Duodenal mucosa (tissue), 2 donors: Measurements from ENCODE around the gene ACAN.

Experiments used
- H3K27ac ChIP-seq: one replicate; pipeline ENCODE4 v1.7.0; 2013; ENCODE audit warnings: low read depth, low read length
- H3K27me3 ChIP-seq, 2 donors: one replicate each; pipeline ENCODE4 v1.7.0; 2013; ENCODE audit warnings: low read length in 2 of 2, control low read depth in 1 of 2; ENCODE audit not compliant: insufficient read depth in 2 of 2, control insufficient read depth in 1 of 2
- H3K36me3 ChIP-seq, 2 donors: one replicate each; pipeline ENCODE4 v1.7.0; 2013; ENCODE audit warnings: low read length in 2 of 2, control low read depth in 1 of 2; ENCODE audit not compliant: insufficient read depth in 2 of 2, control insufficient read depth in 1 of 2
- H3K4me1 ChIP-seq, 2 donors: one replicate each; pipeline ENCODE4 v1.7.0; 2013; ENCODE audit warnings: low read length in 2 of 2, control low read depth in 1 of 2; ENCODE audit not compliant: insufficient read depth in 2 of 2, control insufficient read depth in 1 of 2
- H3K4me3 ChIP-seq, 2 donors: one replicate each; pipeline ENCODE4 v1.7.0; 2013; ENCODE audit warnings: low read length in 2 of 2, low read depth in 1 of 2
- H3K9ac ChIP-seq, 2 donors: one replicate each; pipeline ENCODE4 v1.7.0; 2013; ENCODE audit warnings: low read length in 2 of 2, low read depth in 1 of 2
- H3K9me3 ChIP-seq, 2 donors: one replicate each; pipeline ENCODE4 v1.7.0; 2013; ENCODE audit warnings: low read length in 2 of 2, control low read depth in 1 of 2; ENCODE audit not compliant: control insufficient read depth in 1 of 2

Gene ACAN

DNA sequence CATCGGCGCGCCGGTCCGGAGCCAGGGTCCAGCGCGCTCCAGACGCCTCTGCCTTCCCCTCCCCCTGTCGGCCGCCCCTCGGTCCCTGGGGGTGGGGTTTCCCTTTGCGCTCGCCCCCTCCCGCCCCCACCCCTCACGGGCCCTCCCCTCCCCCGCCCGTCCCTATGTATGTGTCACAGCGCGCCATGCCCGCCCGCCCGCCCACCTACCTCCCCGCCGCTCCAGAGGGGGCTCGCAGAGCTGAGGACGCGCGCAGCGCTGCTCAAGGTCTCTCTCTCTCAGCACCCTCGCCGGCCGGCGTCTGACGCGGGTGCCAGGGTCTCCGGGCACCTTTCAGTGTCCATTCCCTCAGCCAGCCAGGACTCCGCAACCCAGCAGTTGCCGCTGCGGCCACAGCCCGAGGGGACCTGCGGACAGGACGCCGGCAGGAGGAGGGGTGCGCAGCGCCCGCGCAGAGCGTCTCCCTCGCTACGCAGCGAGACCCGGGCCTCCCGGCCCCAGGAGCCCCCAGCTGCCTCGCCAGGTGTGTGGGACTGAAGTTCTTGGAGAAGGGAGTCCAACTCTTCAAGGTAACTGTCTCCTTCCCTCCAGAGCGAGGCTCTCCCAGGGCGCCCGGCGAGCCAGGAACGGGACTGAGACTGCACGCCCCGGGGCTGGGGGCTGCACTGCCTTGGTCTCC is at the start of gene ACAN:
Gene ACAN (plus strand): TSS at position 196 of the 679 bp plus-strand sequence. CDS start 32,771 bp downstream, outside the sequence.
- Histone ChIP-seq H3K9ac (no peak within 1 kb of the TSS), H3K27me3 (peaks cover 19 to 38% of the 10 kb centered on the region in 2 donors), H3K36me3 (no peaks in the 10 kb centered on the region), H3K27ac (no peak within 1 kb of the TSS), H3K9me3 (no peaks in the 10 kb centered on the region), H3K4me3 (no peak within 1 kb of the TSS), H3K4me1 (no peaks in the 10 kb centered on the region)

DNA sequence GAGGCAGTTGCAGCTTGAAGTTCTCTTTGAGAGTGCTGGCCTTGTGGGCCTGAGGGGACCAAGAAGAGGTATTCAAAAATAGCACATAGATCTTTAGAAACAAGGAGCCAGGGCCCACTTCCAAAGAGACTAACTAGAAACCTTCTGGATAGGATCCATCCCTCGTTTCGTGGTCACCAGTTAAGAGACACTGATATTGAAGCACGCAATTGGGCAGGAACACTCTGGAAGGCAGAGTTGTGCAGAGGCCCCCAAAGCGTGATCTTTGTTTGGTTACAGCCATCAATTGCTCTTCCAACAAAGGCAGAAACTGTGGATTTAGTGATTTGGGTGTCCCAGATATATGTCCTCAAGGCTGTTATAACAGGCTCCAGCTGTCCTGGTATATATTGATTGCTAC is 46.7 kb upstream of the ACAN start:
- no peak overlapping the region for H3K4me3 ChIP-seq
- no peak overlapping the region for H3K9ac ChIP-seq
- no peaks in the 10 kb centered on the region for H3K4me1 ChIP-seq
- no peaks in the 10 kb centered on the region for H3K36me3 ChIP-seq
- H3K9me3 ChIP-seq: no peaks in the 10 kb centered on the region
- H3K27ac ChIP-seq: no peak overlapping the region
- H3K27me3 ChIP-seq: no peaks in the 10 kb centered on the region

DNA sequence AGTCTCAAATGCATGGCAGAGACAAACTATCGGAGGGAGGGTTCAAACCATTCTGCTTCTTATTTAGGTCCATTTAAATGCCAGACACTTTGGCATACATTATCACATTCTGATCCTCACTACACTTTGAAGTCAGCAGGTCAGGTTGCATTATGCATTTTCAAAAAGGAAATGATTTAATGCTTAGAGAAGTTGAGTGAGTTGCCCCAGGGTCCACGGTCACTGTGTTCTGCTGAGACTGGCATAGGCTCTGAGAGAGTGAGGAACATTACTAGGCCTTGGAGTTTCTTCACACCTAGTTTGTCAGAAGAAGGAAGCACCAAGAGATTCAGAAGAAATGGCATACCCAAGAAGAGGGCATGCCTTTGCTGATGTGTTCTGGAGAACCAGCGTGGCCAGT is 46.3 kb upstream of the ACAN start:
- no peaks in the 10 kb centered on the region for H3K36me3 ChIP-seq
- H3K9ac ChIP-seq: no peak overlapping the region
- H3K27me3 ChIP-seq: no peaks in the 10 kb centered on the region
- H3K4me1 ChIP-seq: no peaks in the 10 kb centered on the region
- no peak overlapping the region for H3K27ac ChIP-seq
- no peak overlapping the region for H3K4me3 ChIP-seq
- H3K9me3 ChIP-seq: no peaks in the 10 kb centered on the region

DNA sequence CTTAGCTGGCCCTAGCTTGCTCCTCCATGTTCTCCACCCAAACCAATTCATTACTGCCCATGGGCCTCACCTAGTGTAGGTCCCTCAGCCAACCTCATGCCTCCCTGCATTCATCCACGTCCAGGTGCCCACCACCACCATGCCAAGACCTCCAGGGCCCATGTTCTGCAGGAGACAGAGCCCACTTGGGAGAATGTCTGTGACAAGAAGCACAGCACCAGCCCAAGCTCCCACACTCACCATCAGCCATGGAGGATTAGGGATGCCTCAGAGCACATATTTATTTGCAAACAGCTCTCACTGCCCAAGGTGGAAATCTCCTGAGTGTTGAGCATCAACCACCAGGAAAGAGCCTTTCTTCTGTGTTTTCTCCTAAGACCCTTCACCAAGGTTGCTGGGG is 43.4 kb upstream of the ACAN start:
- Histone ChIP-seq H3K27ac (no peak overlapping the region), H3K27me3 (no peaks in the 10 kb centered on the region), H3K9me3 (no peaks in the 10 kb centered on the region), H3K36me3 (no peaks in the 10 kb centered on the region), H3K4me3 (no peak overlapping the region), H3K9ac (no peak overlapping the region), H3K4me1 (no peaks in the 10 kb centered on the region)

DNA sequence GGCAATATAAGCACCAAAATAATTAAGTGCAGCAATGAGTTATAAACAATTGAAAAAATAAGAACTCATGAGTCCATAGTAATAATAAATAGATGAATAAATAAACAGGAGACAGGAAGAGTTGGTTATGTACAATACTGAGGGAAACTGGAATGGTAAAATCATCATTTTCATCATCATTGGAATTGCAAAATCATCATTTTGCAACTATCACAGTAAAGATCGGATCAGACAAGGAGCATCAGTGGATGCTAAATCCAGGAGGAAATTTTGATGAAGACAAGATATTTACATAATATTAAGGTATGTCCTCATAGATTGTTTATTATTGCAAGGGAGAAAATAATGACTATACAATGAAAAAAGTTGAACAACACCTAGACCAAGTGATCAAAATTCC is 38.8 kb upstream of the ACAN start:
- Histone ChIP-seq H3K27ac (no peak overlapping the region), H3K4me1 (no peaks in the 10 kb centered on the region), H3K36me3 (no peaks in the 10 kb centered on the region), H3K9ac (no peak overlapping the region), H3K9me3 (no peaks in the 10 kb centered on the region), H3K27me3 (peaks cover 2 to 4% of the 10 kb centered on the region in 2 donors), H3K4me3 (no peak overlapping the region)

DNA sequence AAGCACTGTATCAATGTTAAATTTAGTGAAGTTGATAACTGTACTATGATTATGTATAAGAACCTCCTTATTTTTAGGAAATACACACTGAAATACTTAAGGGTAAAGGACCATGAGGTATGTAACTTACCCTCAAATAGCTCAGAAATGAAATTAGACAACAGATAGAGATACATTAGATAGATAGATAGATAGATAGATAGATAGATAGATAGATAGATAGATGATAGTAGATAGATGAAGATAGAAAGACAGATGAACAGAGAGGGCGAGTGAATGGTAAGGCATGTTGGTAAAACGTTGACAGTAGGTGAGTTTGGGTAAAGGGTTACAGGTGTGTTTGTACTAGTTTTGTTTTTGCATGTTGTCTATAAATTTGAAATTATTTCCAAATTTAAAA is 38.0 kb upstream of the ACAN start:
- H3K27ac ChIP-seq: no peak overlapping the region
- peaks cover 4 to 12% of the 10 kb centered on the region in 2 donors for H3K27me3 ChIP-seq
- H3K9me3 ChIP-seq: peaks cover 0 to 3% of the 10 kb centered on the region in 2 donors
- no peaks in the 10 kb centered on the region for H3K36me3 ChIP-seq
- H3K4me1 ChIP-seq: no peaks in the 10 kb centered on the region
- H3K9ac ChIP-seq: no peak overlapping the region
- H3K4me3 ChIP-seq: no peak overlapping the region

DNA sequence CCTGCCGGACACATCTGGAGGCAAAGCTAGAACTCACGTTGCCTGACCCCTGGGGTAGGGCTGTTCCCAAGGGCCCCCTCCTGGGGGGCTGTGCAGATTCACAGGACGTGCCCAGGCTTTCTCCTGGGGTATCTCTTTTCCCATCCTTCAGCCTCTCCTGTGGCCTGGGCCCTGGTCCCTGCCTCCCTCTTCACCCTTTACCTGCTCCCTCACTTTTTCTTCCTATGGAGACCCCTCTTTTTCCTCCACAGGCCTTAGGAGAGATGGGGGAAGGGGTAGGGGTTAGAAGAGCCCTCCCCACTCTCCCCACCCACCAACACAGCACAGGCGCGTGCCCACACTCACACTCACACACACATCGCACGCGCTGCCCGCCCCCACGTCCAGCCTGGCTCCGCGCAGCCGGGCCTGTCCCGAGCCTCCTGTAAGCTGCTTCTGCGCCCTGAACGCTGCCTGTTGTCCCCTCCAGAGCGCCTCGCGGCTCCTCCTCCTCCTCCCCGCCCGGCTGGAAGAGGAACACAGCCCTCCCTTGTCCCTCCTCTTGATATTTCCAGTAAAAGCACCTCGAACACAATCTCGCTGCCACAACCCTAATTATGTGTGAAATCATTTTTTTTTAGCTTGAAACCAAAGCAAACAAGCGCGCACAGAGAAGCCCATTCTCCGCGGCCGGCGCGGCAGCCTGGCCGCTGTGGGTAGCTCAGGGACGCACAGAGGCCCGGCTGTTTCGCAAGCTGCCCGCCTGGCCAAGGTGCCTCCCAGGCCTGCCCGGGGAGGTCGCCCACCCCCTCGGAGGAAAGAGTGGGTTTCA is 33.9 kb upstream of the ACAN start:
- H3K4me3 ChIP-seq: no peak overlapping the region
- peaks cover 0 to 5% of the 10 kb centered on the region in 2 donors for H3K9me3 ChIP-seq
- H3K36me3 ChIP-seq: no peaks in the 10 kb centered on the region
- no peak overlapping the region for H3K27ac ChIP-seq
- H3K27me3 ChIP-seq: peaks cover 4 to 12% of the 10 kb centered on the region in 2 donors
- no peaks in the 10 kb centered on the region for H3K4me1 ChIP-seq
- H3K9ac ChIP-seq: no peak overlapping the region

DNA sequence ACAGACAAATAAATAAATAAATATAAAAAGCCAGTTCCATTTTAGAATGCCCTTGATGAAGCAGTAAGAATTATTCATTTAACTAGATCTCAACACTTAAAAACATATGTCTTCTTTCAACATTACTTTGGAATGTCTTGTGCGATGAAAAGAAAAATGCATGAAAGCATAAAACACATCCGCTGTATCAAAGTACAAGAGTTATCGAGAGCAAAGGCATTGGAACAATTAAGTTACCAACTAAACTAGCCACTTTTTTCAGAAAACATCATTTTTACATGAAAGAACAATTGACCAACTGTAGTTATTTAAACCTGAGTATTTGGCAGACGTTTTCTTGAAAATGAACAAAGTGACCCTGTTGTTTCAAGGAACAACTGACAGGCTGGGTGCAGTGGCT is 27.5 kb upstream of the ACAN start:
- H3K4me1 ChIP-seq: no peaks in the 10 kb centered on the region
- H3K9ac ChIP-seq: no peak overlapping the region

DNA sequence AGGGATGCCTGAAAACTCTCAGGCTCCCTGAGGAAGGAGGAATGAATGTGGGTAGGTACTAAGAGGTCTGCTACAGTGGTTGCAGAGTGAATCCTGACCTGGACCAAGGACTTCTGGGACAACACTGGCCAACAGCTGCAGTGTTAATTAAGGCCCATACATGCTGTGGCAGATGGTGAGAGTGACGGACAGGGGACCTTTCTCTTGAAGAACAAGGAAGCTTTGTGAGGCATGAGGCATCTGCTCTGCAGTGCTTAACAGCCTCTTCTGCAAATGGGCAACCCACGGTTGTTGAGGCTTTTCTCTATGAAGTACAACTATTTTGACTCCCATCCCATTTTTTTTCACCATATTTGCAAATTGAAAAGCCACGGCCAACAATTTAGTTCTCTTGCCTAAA is 26.6 kb upstream of the ACAN start:
- peaks cover 0 to 6% of the 10 kb centered on the region in 2 donors for H3K9me3 ChIP-seq
- no peak overlapping the region for H3K9ac ChIP-seq
- H3K27me3 ChIP-seq: no peaks in the 10 kb centered on the region
- no peaks in the 10 kb centered on the region for H3K36me3 ChIP-seq
- H3K27ac ChIP-seq: no peak overlapping the region
- no peak overlapping the region for H3K4me3 ChIP-seq
- H3K4me1 ChIP-seq: no peaks in the 10 kb centered on the region

More for the DNA sequence above, 27.5 kb upstream of the ACAN start:
- H3K27me3 ChIP-seq: no peaks in the 10 kb centered on the region
- H3K27ac ChIP-seq: no peak overlapping the region
- peaks cover 0 to 6% of the 10 kb centered on the region in 2 donors for H3K9me3 ChIP-seq
- H3K36me3 ChIP-seq: no peaks in the 10 kb centered on the region
- no peak overlapping the region for H3K4me3 ChIP-seq

DNA sequence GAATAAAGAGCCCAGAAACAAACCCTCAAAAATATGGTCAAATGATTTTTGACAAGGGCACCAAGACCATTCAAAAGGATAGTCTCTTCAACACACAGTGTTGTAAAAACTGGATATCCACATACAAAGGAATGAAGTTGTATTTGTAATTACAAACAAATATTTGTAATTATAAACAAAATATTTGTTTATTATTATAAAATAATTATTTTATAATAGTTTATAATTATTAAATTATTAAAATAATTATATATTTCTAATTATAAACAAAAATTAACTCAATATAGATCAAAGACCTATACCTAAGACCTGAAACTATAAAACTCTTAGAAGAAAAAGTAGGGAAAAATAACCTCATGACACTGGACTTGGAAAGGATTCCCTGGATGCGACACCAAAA is 23.3 kb upstream of the ACAN start:
- Histone ChIP-seq H3K4me1 (no peaks in the 10 kb centered on the region), H3K4me3 (no peak overlapping the region), H3K9me3 (peaks cover 0 to 6% of the 10 kb centered on the region in 2 donors)

More for the DNA sequence above, 23.3 kb upstream of the ACAN start:
- Histone ChIP-seq H3K9ac (no peak overlapping the region), H3K27me3 (no peaks in the 10 kb centered on the region), H3K36me3 (no peaks in the 10 kb centered on the region), H3K27ac (no peak overlapping the region)
